Sigmoid colon (tissue), 7 donors: ENCODE measurements around the gene NTRK3. TPM values are rescaled to one million over a fixed set of nuclear protein-coding genes. Genes with fewer than 3 reads are reported as not detected.

Source experiments
- DNase-seq: peaks from one replicate; pipeline ENCODE4 v3.0.0-alpha.2; 2019
- H3K27ac ChIP-seq, 4 donors: fragments of 200-600 bp; sonication (generic); one replicate each; pipeline ENCODE4 v1.5.1; 2016 to 2019; ENCODE audit warnings: mild to moderate bottlenecking in 1 of 4
- H3K27me3 ChIP-seq, 3 donors: fragments of 200-600 bp; sonication (generic); one replicate each; pipeline ENCODE4 v1.5.1; 2019; ENCODE audit warnings: mild to moderate bottlenecking in 1 of 3
- H3K36me3 ChIP-seq, 4 donors: fragments of 200-600 bp; sonication (generic); one replicate each; pipeline ENCODE4 v1.5.1; 2016 to 2019
- H3K4me1 ChIP-seq, 4 donors: fragments of 200-600 bp; sonication (generic); one replicate each; pipeline ENCODE4 v1.5.1; 2017 to 2019
- H3K4me3 ChIP-seq, 4 donors: fragments of 200-600 bp; sonication (generic); one replicate each; pipeline ENCODE4 v1.5.1; 2017 to 2019; ENCODE audit warnings: mild to moderate bottlenecking in 2 of 4, moderate library complexity in 1 of 4
- H3K9me3 ChIP-seq, 4 donors: fragments of 200-600 bp in 3 of 4; sonication (generic) in 3 of 4; one replicate each; pipeline versions ENCODE4 v1.5.1 to v1.6.1; 2013 to 2019
- CTCF ChIP-seq, 4 experiments: fragments of 450-650 bp in 3 of 4; fragments of 200-600 bp in 1 of 4; IDR thresholded peaks; one replicate each; pipeline ENCODE4 v1.5.1; 2016 to 2019; ENCODE audit warnings: antibody characterized with exemption in 4 of 4, mild to moderate bottlenecking in 3 of 4, moderate library complexity in 2 of 4
- EP300 ChIP-seq, 4 donors: sonication (generic); formaldehyde crosslinking; IDR thresholded peaks; one replicate each; pipeline ENCODE4 v1.6.1; 2017; ENCODE audit warnings: antibody characterized with exemption in 4 of 4
- POLR2A ChIP-seq, 2 donors: fragments of 450-650 bp; IDR thresholded peaks; one replicate each; pipeline ENCODE4 v1.6.1; 2016; ENCODE audit warnings: antibody characterized with exemption in 2 of 2, mild to moderate bottlenecking in 2 of 2, moderate library complexity in 2 of 2
- POLR2AphosphoS5 ChIP-seq, 4 donors: sonication (generic); formaldehyde crosslinking; IDR thresholded peaks; one replicate each; pipeline ENCODE4 v1.6.1; 2017; ENCODE audit warnings: antibody characterized with exemption in 4 of 4
- WGBS, 2 donors: extraction: QIAGEN DNeasy Blood & Tissue Kit; methylation state at CpG; one replicate each; pipeline ENCODE4 v1.1.7; 2013; 5-methylcytosine and 5-hydroxymethylcytosine counted together
- intact Hi-C: fragments of 100-400 bp; cut with DNase I; formaldehyde crosslinking; loops from one replicate; pipeline ENCODE4 v1.15.1; 2023
- polyA plus RNA-seq, 3 donors: library from polyadenylated mRNA; stranded (reverse); fragments of 200-250 nt; gene quantifications; one replicate each; pipeline ENCODE4 v1.2.3, GENCODE V29; 2013
- total RNA-seq, 4 donors: library from RNA; depleted of rRNA; stranded (reverse); fragments of >200 nt; gene quantifications; one replicate each; pipeline ENCODE4 v1.1.0, GENCODE V29; 2016
- donor health status: healthy with polysubstance abuse.
- donor health status: Bipolar disorder and iron deficiency.
- donor health status: healthy.

Gene NTRK3
- total and polyA plus RNA-seq, 7 donors = 1.1 to 13.0 (median 3.6) TPM; not detected in 2

DNA sequence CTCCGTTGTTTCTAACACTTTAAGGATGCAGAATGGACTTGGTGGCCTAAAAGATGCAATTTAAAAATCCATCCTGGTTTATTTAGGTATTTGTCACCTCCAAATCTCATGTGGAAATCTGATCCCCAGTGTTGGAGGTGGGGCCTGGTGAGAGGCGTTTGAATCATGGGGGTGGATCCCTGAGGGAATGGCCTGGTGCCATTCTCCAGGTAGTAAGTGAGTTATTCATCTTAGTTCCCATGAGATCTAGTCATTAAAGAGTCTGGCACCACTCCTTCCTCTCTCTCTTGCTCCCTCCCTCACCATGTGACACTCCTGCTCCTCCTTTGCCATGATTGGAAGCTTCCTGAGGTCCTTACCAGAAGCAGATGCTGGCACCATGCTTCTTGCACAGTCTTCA lies 339.1 kb downstream of the NTRK3 start:
- Histone ChIP-seq H3K4me3 (no peak overlapping the region), H3K27ac (no peak overlapping the region), H3K27me3 (no peaks in the 10 kb centered on the region), H3K36me3 (no peaks in the 10 kb centered on the region), H3K4me1 (no peaks in the 10 kb centered on the region), H3K9me3 (no peaks in the 10 kb centered on the region)
- intact Hi-C loops = no loop called here
- TF ChIP-seq EP300 (IDR thresholded peaks at IDR 0.05) = no peak
- TF ChIP-seq POLR2AphosphoS5 (IDR thresholded peaks at IDR 0.05) = no peak
- TF ChIP-seq POLR2A (IDR thresholded peaks at IDR 0.05) = no peak
- TF ChIP-seq CTCF (IDR thresholded peaks at IDR 0.05) = no peak
- DNase-seq = no peak
- WGBS, 2 donors = 24 to 65% methylated on average over 2 of the region's 2 CpGs

DNA sequence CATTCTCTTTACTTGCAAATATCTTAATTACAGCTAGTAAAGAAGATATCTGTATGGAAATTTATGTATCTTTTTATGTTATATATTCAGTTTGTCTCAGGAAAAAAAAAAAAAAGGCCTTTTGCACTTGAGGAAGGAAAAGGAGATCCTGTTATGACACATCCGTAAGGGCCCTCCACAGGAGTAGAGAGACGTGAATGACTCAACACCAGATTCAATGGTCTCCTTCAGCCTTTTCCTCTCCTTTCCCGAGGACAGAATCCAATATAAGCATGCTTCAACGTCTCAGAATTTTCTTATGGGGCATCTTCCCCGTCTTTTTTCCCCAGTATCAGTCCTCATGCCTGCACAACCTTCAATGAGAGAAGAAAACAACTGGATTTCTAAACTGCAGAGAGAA lies 340.3 kb downstream of the NTRK3 start:
- 61 to 70% methylated on average over 5 of the region's 5 CpGs for WGBS, 2 donors
- intact Hi-C loops = no loop called here
- no peaks in the 10 kb centered on the region for H3K4me1 ChIP-seq

GRCh38 chr15:87910301-87910700 lies 346.2 kb downstream of the NTRK3 start:
- Histone ChIP-seq H3K36me3 (no peaks in the 10 kb centered on the region), H3K27me3 (no peaks in the 10 kb centered on the region), H3K4me3 (no peak overlapping the region), H3K27ac (no peak overlapping the region), H3K9me3 (no peaks in the 10 kb centered on the region), H3K4me1 (no peaks in the 10 kb centered on the region)
- 65 to 79% methylated on average over 4 of the region's 4 CpGs for WGBS, 2 donors
- intact Hi-C loops = no loop called here
- no peak for DNase-seq
- TF ChIP-seq CTCF (IDR thresholded peaks at IDR 0.05) (no peak), POLR2AphosphoS5 (IDR thresholded peaks at IDR 0.05) (no peak), EP300 (IDR thresholded peaks at IDR 0.05) (no peak), POLR2A (IDR thresholded peaks at IDR 0.05) (no peak)

More for the DNA sequence above, 340.3 kb downstream of the NTRK3 start:
- no peaks in the 10 kb centered on the region for H3K27me3 ChIP-seq
- H3K9me3 ChIP-seq = no peaks in the 10 kb centered on the region
- no peaks in the 10 kb centered on the region for H3K36me3 ChIP-seq
- no peak overlapping the region for H3K27ac ChIP-seq
- no peak for TF ChIP-seq POLR2A (IDR thresholded peaks at IDR 0.05)
- H3K4me3 ChIP-seq = no peak overlapping the region
- DNase-seq = no peak

GRCh38 chr15:87907676-87908446 lies 348.7 kb downstream of the NTRK3 start:
- 76 to 78% methylated on average over 8 of the region's 8 CpGs for WGBS, 2 donors
- H3K4me3 ChIP-seq = no peak overlapping the region
- TF ChIP-seq POLR2AphosphoS5 (IDR thresholded peaks at IDR 0.05) (no peak), EP300 (IDR thresholded peaks at IDR 0.05) (no peak), POLR2A (IDR thresholded peaks at IDR 0.05) (no peak), CTCF (IDR thresholded peaks at IDR 0.05) (no peak)
- intact Hi-C loops = no loop called here
- no peaks in the 10 kb centered on the region for H3K9me3 ChIP-seq
- no peaks in the 10 kb centered on the region for H3K36me3 ChIP-seq
- DNase-seq = no peak
- no peaks in the 10 kb centered on the region for H3K27me3 ChIP-seq
- H3K27ac ChIP-seq = no peak overlapping the region
- no peaks in the 10 kb centered on the region for H3K4me1 ChIP-seq

GRCh38 chr15:87906444-87906843 lies 350.1 kb downstream of the NTRK3 start:
- intact Hi-C loops = no loop called here
- no peaks in the 10 kb centered on the region for H3K36me3 ChIP-seq
- H3K27ac ChIP-seq = no peak overlapping the region
- TF ChIP-seq CTCF (IDR thresholded peaks at IDR 0.05) (no peak), POLR2AphosphoS5 (IDR thresholded peaks at IDR 0.05) (no peak), POLR2A (IDR thresholded peaks at IDR 0.05) (no peak), EP300 (IDR thresholded peaks at IDR 0.05) (no peak)
- no peaks in the 10 kb centered on the region for H3K4me1 ChIP-seq
- H3K27me3 ChIP-seq = no peaks in the 10 kb centered on the region
- H3K9me3 ChIP-seq = no peaks in the 10 kb centered on the region
- H3K4me3 ChIP-seq = no peak overlapping the region
- no peak for DNase-seq
- 82 to 84% methylated on average over 6 of the region's 6 CpGs for WGBS, 2 donors
